VCaP (cell line): Measurements from ENCODE around the gene SEMA3E.
"Not testable (repeated sequence)": the region's sequence is repeated elsewhere in the genome, so short reads cannot be mapped to it uniquely, and the experiment has no call there.

Experiments used
- H3K27ac ChIP-seq: fragments of 450-650 bp; 2 replicates; pipeline ENCODE4 v1.5.1; 2017
- TF ChIP-seq, protein P1 (sequence below): fragments of 450-650 bp; conservative IDR thresholded peaks from 2 replicates; pipeline ENCODE4 v1.5.1; 2017; ENCODE audit warnings: mild to moderate bottlenecking, moderate library complexity

The SEMA3E gene

DNA sequence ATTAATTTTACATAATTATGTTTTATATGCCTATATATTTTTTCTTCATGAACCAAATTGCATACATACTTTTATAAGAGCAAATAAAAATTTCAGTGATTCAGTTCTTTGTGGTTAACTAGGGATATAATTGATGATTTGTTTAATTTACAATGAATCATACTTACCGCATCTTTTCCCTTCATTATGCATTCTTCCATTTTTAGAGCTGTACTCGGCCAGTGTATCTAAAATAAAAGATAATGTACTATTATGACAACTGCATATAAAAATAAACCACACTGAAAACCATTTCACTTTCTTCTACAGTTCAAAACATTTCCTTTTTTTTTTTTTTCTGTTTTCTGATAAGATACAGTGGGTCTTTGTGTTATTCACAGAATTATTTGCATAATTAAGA, 179.9 kb downstream of the SEMA3E start:
- TF ChIP-seq, protein P1, sequence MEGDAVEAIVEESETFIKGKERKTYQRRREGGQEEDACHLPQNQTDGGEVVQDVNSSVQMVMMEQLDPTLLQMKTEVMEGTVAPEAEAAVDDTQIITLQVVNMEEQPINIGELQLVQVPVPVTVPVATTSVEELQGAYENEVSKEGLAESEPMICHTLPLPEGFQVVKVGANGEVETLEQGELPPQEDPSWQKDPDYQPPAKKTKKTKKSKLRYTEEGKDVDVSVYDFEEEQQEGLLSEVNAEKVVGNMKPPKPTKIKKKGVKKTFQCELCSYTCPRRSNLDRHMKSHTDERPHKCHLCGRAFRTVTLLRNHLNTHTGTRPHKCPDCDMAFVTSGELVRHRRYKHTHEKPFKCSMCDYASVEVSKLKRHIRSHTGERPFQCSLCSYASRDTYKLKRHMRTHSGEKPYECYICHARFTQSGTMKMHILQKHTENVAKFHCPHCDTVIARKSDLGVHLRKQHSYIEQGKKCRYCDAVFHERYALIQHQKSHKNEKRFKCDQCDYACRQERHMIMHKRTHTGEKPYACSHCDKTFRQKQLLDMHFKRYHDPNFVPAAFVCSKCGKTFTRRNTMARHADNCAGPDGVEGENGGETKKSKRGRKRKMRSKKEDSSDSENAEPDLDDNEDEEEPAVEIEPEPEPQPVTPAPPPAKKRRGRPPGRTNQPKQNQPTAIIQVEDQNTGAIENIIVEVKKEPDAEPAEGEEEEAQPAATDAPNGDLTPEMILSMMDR: no peak
- H3K27ac ChIP-seq: no peak overlapping the region

DNA sequence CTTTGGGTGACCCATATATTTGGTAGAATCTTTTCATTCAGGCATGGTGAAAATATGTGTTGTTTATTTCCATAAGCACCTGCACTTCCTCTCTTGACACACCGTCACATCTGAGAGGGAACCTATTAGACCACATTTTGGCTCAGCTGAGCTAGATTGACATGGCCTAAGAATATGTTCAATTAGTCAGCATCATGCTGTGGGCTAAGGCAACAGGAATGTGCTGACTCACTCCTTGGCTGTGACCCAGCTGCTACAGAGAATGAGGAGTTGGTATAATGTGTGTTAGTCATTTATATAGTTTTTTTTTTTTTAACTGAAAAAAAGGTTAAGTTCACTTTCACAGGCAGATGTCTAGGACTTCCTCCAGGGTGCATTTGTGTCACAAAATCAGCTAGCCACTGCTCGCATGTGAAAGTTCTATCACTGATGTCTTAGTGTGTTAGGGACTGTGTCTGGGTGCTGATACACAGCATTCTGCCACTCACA, 180.6 kb downstream of the SEMA3E start:
- TF ChIP-seq, protein P1: no peak
- H3K27ac ChIP-seq: no peak overlapping the region

DNA sequence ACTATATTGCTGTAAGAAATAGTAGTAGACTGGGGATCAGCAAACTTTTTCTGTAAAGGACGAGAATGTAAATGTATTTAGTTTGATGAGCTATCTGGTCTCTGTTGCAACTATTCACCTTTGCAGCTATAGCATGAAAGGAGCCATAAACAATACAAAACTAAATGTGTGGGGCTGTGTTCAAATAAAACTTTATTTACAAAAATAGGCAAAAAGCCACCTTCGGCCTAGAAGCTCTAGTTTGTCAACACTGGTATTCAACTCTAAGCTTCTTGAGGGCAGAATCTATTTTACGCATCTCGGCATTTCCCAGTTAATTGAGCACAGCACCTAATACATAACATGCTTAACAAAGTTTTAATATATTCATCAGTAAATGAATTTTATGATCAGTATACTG, 181.4 kb downstream of the SEMA3E start:
- TF ChIP-seq, protein P1: no peak
- H3K27ac ChIP-seq: no peak overlapping the region

DNA sequence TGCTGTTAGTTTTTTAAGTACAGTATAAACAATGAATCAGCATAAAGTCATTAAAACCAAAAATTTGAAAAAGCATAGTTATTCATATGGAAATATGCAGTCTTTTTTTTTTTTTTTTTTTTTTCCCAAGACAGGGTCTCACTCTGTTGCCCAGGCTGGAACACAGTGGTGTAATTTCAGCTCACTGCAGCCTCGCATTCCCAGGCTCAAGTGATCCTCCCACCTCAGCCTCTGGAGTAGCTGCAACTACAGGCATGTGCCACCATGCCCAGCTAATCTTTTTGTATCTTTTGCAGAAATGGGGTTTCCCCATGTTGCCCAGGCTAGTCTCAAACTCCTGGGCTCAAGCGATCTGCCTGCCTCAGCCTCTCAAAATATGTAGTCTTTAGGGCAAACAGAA, 182.0 kb downstream of the SEMA3E start:
- H3K27ac ChIP-seq: no peak overlapping the region
- TF ChIP-seq, protein P1: no peak

DNA sequence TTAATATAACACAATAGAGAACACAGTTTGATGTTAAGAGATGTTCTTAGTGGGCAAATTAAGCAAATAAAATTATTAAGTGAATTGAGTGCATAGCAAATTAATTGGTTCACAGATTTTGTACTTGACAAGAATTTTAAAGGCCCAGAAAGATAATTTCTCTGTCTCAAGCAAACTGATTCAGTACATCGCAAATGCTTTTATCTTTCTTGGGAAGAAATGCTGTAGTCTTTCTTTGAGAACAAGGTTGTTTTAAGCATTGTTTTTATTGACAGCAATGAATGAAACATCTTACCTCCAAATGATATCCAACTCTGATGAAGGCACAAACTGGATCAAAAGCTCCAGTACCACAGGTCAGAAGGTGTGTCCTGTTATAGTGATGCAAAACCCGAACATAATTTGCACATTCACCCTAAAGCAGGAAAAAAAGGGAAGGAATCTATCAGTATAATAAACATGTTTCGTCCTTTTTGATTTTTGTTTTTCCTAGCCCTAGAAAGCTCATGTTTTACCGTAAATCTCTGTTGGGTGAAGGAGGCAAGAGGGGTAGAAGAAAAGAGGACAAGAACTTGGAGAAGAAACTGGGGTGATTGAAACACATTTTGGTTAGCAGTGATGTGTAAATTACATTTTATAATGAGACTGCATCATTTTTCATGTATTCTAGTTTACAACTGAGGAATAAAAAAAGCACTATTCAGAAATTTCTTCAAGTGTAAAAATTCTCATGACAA, 182.6 kb downstream of the SEMA3E start:
- no peak overlapping the region for H3K27ac ChIP-seq
- TF ChIP-seq, protein P1: no peak

DNA sequence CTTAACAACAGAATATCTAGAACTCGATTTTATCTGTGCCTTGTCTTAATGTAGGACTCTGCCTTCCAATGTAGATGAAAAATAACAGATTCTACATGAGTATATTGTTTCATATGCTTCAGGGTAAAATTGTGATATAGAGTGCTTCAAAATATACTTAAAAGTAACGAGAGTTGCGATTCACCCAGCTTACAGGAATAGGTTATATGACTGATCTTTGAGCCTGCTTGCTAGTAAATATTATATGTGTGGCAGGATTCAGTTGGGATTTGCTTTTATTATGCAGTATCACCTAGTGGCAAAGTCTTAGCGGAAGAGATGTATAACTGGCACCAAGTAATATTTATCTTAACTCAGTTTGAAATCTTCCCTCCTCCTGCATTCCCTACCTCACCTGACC, 183.3 kb downstream of the SEMA3E start:
- H3K27ac ChIP-seq: no peak overlapping the region
- TF ChIP-seq, protein P1: no peak

DNA sequence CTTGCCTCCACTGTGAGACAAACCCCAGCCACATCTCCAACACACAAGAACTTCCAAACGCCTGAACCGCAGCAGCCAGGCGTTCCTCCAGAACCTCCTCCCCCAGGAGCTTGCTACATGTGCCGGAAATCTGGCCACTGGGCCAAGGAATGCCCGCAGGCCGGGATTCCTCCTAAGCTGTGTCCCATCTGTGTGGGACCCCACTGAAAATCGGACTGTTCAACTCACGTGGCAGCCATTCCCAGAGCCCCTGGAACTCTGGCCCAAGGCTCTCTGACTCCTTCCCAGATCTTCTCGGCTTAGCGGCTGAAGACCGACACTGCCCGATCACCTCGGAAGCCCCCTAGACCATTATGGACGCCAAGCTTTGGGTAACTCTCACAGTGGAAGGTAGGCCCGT, 187.1 kb downstream of the SEMA3E start:
- not testable (repeated sequence) for H3K27ac ChIP-seq

DNA sequence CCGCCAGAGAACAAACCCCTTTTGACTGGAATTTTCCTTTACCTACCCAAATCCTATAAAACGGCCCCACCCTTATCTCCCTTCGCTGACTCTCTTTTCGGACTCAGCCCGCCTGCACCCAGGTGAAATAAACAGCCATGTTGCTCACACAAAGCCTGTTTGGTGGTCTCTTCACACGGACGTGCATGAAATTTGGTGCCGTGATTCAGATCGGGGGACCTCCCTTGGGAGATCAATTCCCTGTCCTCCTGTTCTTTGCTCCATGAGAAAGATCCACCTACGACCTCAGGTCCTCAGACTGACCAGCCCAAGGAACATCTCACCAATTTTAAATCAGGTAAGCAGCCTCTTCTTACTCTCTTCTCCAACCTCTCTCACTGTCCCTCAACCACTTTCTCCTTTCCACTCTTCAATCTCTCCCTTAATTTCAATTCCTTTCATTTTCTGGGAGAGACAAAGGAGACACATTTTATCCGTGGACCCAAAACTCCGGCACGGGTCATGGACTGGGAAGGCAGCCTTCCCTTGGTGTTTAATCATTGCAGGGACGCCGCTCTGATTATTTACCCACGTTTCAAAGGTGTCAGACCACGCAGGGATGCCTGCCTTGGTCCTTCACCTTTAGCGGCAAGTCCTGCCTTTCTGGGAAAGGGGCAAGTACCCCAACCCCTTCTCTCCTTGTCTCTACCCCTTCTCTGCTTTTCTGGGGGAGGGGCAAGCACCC, 188.8 kb downstream of the SEMA3E start:
- H3K27ac ChIP-seq: not testable (repeated sequence)

DNA sequence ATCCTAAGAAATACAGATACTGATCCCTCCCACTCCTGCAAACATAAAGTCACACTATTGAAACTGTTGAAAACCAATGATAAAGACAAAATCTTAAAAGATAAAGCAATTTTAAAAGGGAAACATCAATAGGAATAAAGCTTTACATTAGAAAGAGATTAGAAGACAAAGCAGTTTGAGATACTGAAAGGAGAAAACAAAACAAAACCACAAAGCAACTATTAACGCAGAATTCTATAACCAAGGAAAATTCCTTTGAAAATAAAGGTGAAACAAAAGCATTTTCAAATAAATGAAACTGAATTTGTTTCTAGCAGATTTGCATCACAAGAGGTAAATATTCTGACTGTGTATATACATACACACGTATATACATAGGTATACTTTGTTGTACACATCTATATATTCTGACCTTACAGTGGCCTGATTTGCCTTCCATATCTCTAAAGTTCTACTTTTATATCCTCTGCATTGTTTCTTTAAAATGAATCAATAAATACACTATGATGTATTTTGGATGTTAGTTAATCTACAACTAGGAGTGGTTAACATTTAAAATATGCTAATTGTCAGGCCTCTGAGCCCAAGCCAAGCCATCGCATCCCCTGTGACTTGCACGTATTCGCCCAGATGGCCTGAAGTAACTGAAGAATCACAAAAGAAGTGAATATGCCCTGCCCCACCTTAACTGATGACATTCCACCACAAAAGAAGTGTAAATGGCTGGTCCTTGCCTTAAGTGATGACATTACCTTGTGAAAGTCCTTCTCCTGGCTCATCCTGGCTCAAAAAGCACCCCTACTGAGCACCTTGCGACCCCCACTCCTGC, 189.6 kb downstream of the SEMA3E start:
- H3K27ac ChIP-seq: not testable (repeated sequence)
